OCI-LY3 (cell line): Measurements from ENCODE around the gene POLN.

Experiments used
- CTCF ChIP-seq: fragments of 200-600, 300-600 bp; sonication (generic); IDR thresholded peaks from 2 replicates; pipeline ENCODE4 v1.5.1; 2014; ENCODE audit warnings: antibody characterized with exemption, low read length, low read depth
- EZH2phosphoT487 ChIP-seq: fragments of 200-600 bp; shearing (Covaris generic); IDR thresholded peaks from 2 replicates; pipeline ENCODE4 v1.6.1; 2018; ENCODE audit warnings: antibody characterized with exemption, mixed run types, low read depth

DNA sequence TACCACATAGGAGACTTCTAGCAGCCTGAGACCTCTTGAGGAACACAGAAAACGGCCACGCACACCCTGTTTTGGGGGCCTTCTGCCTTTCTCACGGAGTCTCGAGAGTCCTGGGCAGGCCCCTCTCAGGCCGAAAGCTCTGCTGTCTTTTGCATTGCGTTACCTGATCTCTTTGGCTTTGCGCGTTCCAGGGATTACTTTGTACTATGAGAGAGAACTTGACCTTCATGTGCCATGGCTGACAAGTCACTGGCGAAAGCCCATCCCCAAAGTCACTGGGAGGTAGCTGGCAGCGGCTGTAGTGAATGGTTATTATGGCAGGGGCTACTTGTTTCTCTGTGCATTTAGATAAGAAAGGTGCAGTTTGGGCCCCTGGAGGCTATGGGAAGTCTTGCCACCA lies 190.8 kb downstream of the POLN start:
- TF ChIP-seq CTCF (no peak), EZH2phosphoT487 (no peak)
